ENCODE results near the gene ADAM12.
A peak's percentile ranks its signal among the peaks of the same experiment; 100 is the strongest.
"Not testable (repeated sequence)": the region's sequence is repeated elsewhere in the genome, so short reads cannot be mapped to it uniquely, and the experiment has no call there.

ADAM12 gene

GRCh38 chr10:125984346-125984745 is 403.9 kb downstream of the ADAM12 start:
- H3K9me3 ChIP-seq (ENCODE audit: insufficient read depth, low read length) = no peaks in the 10 kb centered on the region
- peaks cover 2% of the 10 kb centered on the region for H3K4me1 ChIP-seq (ENCODE audit: insufficient read depth, insufficient read length)
- H3K36me3 ChIP-seq (ENCODE audit: insufficient read depth, insufficient read length, low read length) = no peaks in the 10 kb centered on the region
- H3K27me3 ChIP-seq (ENCODE audit: insufficient read depth, insufficient read length) = no peaks in the 10 kb centered on the region
- TF ChIP-seq SUZ12 (IDR thresholded peaks at IDR 0.05; ENCODE audit: extremely low read depth, insufficient read depth, insufficient read length) = no peak
- no peak for TF ChIP-seq YY1 (IDR thresholded peaks at IDR 0.05; ENCODE audit: insufficient read depth, insufficient read length)
- TF ChIP-seq ZNF274 (IDR thresholded peaks at IDR 0.05; ENCODE audit: low read depth, low read length) = no peak
- DNase-seq (ENCODE audit: low read depth, low spot score) = no peak
- no peak overlapping the region for H3K4me3 ChIP-seq (ENCODE audit: insufficient read length, low read depth)
- no peak overlapping the region for H3K9ac ChIP-seq (ENCODE audit: insufficient read length, low read depth)

GRCh38 chr10:125983656-125984055 is 404.6 kb downstream of the ADAM12 start:
- H3K36me3 ChIP-seq (ENCODE audit: insufficient read depth, insufficient read length, low read length) = no peaks in the 10 kb centered on the region
- DNase-seq (ENCODE audit: low read depth, low spot score) = no peak
- no peak overlapping the region for H3K9ac ChIP-seq (ENCODE audit: insufficient read length, low read depth)
- no peaks in the 10 kb centered on the region for H3K27me3 ChIP-seq (ENCODE audit: insufficient read depth, insufficient read length)
- TF ChIP-seq SUZ12 (IDR thresholded peaks at IDR 0.05; ENCODE audit: extremely low read depth, insufficient read depth, insufficient read length) = no peak
- TF ChIP-seq ZNF274 (IDR thresholded peaks at IDR 0.05; ENCODE audit: low read depth, low read length) = no peak
- TF ChIP-seq YY1 (IDR thresholded peaks at IDR 0.05; ENCODE audit: insufficient read depth, insufficient read length) = no peak
- peaks cover 2% of the 10 kb centered on the region for H3K4me1 ChIP-seq (ENCODE audit: insufficient read depth, insufficient read length)
- no peaks in the 10 kb centered on the region for H3K9me3 ChIP-seq (ENCODE audit: insufficient read depth, low read length)
- H3K4me3 ChIP-seq (ENCODE audit: insufficient read length, low read depth) = no peak overlapping the region

GRCh38 chr10:125983161-125983560 is 405.1 kb downstream of the ADAM12 start:
- H3K9ac ChIP-seq (ENCODE audit: insufficient read length, low read depth) = no peak overlapping the region
- H3K9me3 ChIP-seq (ENCODE audit: insufficient read depth, low read length) = no peaks in the 10 kb centered on the region
- DNase-seq (ENCODE audit: low read depth, low spot score) = no peak
- H3K36me3 ChIP-seq (ENCODE audit: insufficient read depth, insufficient read length, low read length) = no peaks in the 10 kb centered on the region
- no peaks in the 10 kb centered on the region for H3K27me3 ChIP-seq (ENCODE audit: insufficient read depth, insufficient read length)
- TF ChIP-seq YY1 (IDR thresholded peaks at IDR 0.05; ENCODE audit: insufficient read depth, insufficient read length) = no peak
- TF ChIP-seq ZNF274 (IDR thresholded peaks at IDR 0.05; ENCODE audit: low read depth, low read length) = no peak
- no peak for TF ChIP-seq SUZ12 (IDR thresholded peaks at IDR 0.05; ENCODE audit: extremely low read depth, insufficient read depth, insufficient read length)
- H3K4me1 ChIP-seq (ENCODE audit: insufficient read depth, insufficient read length) = peaks cover 2% of the 10 kb centered on the region
- no peak overlapping the region for H3K4me3 ChIP-seq (ENCODE audit: insufficient read length, low read depth)

DNA sequence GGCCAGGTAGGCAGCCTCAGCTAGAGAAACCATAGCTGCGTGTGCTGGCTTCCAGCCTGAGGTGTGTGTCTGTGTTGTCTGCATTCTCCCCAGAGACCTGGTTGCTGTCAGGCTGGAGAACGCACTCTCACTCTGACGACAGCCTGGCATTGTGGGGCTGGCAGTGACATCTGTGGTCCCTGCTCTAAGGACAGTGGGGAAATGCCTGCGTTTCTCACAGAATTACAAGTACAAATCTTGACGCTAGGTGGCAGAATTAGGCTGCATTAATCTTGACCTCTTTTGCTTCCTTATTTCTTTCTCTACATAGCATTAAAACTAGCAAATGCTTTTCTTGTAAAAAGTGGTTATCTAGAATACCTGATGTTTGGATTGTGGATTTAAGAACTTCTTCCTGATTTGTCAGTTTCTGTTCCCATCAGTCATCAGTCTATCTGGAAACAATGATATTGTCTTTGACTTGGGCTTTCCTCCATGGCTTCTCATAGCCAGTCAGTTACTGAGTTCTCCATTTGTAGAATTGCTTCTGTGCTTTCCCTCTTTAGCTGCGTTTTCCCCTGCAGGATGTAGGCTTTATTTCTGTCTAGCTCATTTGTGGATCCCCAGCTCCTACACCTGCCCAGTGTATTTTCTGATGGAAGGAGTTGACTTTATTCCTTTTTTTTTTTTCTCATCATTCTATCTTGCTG is 405.9 kb downstream of the ADAM12 start:
- no peaks in the 10 kb centered on the region for H3K9me3 ChIP-seq (ENCODE audit: insufficient read depth, low read length)
- H3K4me3 ChIP-seq (ENCODE audit: insufficient read length, low read depth) = no peak overlapping the region
- peak; percentile 32 for DNase-seq (ENCODE audit: low read depth, low spot score)
- peaks cover 2% of the 10 kb centered on the region for H3K4me1 ChIP-seq (ENCODE audit: insufficient read depth, insufficient read length)
- no peak overlapping the region for H3K9ac ChIP-seq (ENCODE audit: insufficient read length, low read depth)
- no peaks in the 10 kb centered on the region for H3K36me3 ChIP-seq (ENCODE audit: insufficient read depth, insufficient read length, low read length)
- H3K27me3 ChIP-seq (ENCODE audit: insufficient read depth, insufficient read length) = no peaks in the 10 kb centered on the region
- no peak for TF ChIP-seq YY1 (IDR thresholded peaks at IDR 0.05; ENCODE audit: insufficient read depth, insufficient read length)
- TF ChIP-seq ZNF274 (IDR thresholded peaks at IDR 0.05; ENCODE audit: low read depth, low read length) = no peak
- no peak for TF ChIP-seq SUZ12 (IDR thresholded peaks at IDR 0.05; ENCODE audit: extremely low read depth, insufficient read depth, insufficient read length)

DNA sequence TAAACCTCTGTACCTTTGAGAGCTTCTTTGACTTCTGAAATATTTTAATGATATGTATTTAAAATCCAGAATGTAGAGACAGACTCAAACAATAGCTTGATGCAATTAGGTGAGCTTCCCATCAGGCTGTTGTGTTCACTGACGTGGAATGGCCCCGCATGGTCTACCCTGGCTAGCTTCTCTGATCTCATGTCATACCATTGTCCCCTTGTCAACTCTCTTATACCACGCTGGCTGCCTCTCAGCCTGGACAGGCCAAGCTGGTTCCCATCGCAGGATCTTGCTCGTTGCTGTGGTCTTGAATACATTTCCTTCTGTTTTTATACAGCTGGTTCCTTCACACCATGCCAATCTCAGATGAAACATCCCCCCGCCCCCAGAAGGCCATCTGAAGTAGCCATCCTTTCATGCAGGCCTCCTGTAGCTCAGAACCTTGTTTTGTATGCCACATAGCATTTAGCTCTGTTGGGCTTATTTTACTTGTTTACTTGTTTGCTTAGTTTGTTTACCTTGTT is 407.7 kb downstream of the ADAM12 start:
- peaks cover 2% of the 10 kb centered on the region for H3K4me1 ChIP-seq (ENCODE audit: insufficient read depth, insufficient read length)
- H3K9me3 ChIP-seq (ENCODE audit: insufficient read depth, low read length) = no peaks in the 10 kb centered on the region
- no peak overlapping the region for H3K9ac ChIP-seq (ENCODE audit: insufficient read length, low read depth)
- H3K36me3 ChIP-seq (ENCODE audit: insufficient read depth, insufficient read length, low read length) = no peaks in the 10 kb centered on the region
- TF ChIP-seq YY1 (IDR thresholded peaks at IDR 0.05; ENCODE audit: insufficient read depth, insufficient read length) (no peak), ZNF274 (IDR thresholded peaks at IDR 0.05; ENCODE audit: low read depth, low read length) (no peak), SUZ12 (IDR thresholded peaks at IDR 0.05; ENCODE audit: extremely low read depth, insufficient read depth, insufficient read length) (no peak)
- H3K27me3 ChIP-seq (ENCODE audit: insufficient read depth, insufficient read length) = no peaks in the 10 kb centered on the region
- H3K4me3 ChIP-seq (ENCODE audit: insufficient read length, low read depth) = no peak overlapping the region
- DNase-seq (ENCODE audit: low read depth, low spot score) = no peak

GRCh38 chr10:125979976-125980375 is 408.3 kb downstream of the ADAM12 start:
- Histone ChIP-seq H3K27me3 (ENCODE audit: insufficient read depth, insufficient read length) (no peaks in the 10 kb centered on the region), H3K9me3 (ENCODE audit: insufficient read depth, low read length) (no peaks in the 10 kb centered on the region), H3K9ac (ENCODE audit: insufficient read length, low read depth) (no peak overlapping the region), H3K36me3 (ENCODE audit: insufficient read depth, insufficient read length, low read length) (no peaks in the 10 kb centered on the region), H3K4me3 (ENCODE audit: insufficient read length, low read depth) (no peak overlapping the region), H3K4me1 (ENCODE audit: insufficient read depth, insufficient read length) (peaks cover 2% of the 10 kb centered on the region)
- no peak for DNase-seq (ENCODE audit: low read depth, low spot score)
- TF ChIP-seq ZNF274 (IDR thresholded peaks at IDR 0.05; ENCODE audit: low read depth, low read length) = no peak
- TF ChIP-seq YY1 (IDR thresholded peaks at IDR 0.05; ENCODE audit: insufficient read depth, insufficient read length) = no peak
- TF ChIP-seq SUZ12 (IDR thresholded peaks at IDR 0.05; ENCODE audit: extremely low read depth, insufficient read depth, insufficient read length) = no peak

- no peaks in the 10 kb centered on the region for H3K9me3 ChIP-seq (ENCODE audit: insufficient read depth, low read length)
- no peak overlapping the region for H3K4me3 ChIP-seq (ENCODE audit: insufficient read length, low read depth)
- no peak overlapping the region for H3K9ac ChIP-seq (ENCODE audit: insufficient read length, low read depth)
- TF ChIP-seq SUZ12 (IDR thresholded peaks at IDR 0.05; ENCODE audit: extremely low read depth, insufficient read depth, insufficient read length) (no peak), ZNF274 (IDR thresholded peaks at IDR 0.05; ENCODE audit: low read depth, low read length) (no peak), YY1 (IDR thresholded peaks at IDR 0.05; ENCODE audit: insufficient read depth, insufficient read length) (no peak)
- H3K4me1 ChIP-seq (ENCODE audit: insufficient read depth, insufficient read length) = no peaks in the 10 kb centered on the region
- no peaks in the 10 kb centered on the region for H3K27me3 ChIP-seq (ENCODE audit: insufficient read depth, insufficient read length)
- DNase-seq (ENCODE audit: low read depth, low spot score) = no peak
- no peaks in the 10 kb centered on the region for H3K36me3 ChIP-seq (ENCODE audit: insufficient read depth, insufficient read length, low read length)
Measured at GRCh38 chr10:125976960-125977605, 411.2 kb downstream of the ADAM12 start.

DNA sequence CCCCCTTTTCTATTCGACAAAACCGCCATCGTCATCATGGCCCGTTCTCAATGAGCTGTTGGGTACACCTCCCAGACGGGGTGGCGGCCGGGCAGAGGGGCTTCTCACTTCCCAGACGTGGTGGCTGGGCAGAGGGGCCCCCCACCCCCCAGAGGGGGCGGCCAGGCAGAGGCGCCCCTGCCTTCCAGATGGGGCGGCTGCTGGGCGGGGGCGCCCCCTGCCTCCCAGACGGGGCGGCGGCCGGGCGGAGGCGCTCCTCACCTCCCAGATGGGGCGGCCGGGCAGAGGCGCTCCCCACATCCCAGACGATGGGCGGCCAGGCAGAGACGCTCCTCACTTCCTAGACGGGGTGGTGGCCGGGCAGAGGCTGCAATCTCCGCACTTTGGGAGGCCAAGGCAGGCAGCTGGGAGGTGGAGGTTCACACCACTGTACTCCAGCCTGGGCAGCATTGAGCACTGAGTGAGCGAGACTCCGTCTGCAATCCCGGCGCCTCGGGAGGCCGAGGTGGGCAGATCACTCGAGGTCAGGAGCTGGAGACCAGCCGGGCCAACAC is 418.1 kb downstream of the ADAM12 start:
- H3K9ac ChIP-seq (ENCODE audit: insufficient read length, low read depth); H3K4me3 ChIP-seq (ENCODE audit: insufficient read length, low read depth); H3K9me3 ChIP-seq (ENCODE audit: insufficient read depth, low read length); DNase-seq (ENCODE audit: low read depth, low spot score); H3K4me1 ChIP-seq (ENCODE audit: insufficient read depth, insufficient read length); H3K36me3 ChIP-seq (ENCODE audit: insufficient read depth, insufficient read length, low read length); H3K27me3 ChIP-seq (ENCODE audit: insufficient read depth, insufficient read length): not testable (repeated sequence)

All from NT2/D1 (cell line).